ENCODE results near the gene SNAPC4. TPM values are rescaled to one million over a fixed set of nuclear protein-coding genes. Genes with fewer than 3 reads are reported as not detected.

Gene SNAPC4
- total and polyA plus RNA-seq, 2 experiments from 2014 or later = 6.3 to 10.5 TPM

DNA sequence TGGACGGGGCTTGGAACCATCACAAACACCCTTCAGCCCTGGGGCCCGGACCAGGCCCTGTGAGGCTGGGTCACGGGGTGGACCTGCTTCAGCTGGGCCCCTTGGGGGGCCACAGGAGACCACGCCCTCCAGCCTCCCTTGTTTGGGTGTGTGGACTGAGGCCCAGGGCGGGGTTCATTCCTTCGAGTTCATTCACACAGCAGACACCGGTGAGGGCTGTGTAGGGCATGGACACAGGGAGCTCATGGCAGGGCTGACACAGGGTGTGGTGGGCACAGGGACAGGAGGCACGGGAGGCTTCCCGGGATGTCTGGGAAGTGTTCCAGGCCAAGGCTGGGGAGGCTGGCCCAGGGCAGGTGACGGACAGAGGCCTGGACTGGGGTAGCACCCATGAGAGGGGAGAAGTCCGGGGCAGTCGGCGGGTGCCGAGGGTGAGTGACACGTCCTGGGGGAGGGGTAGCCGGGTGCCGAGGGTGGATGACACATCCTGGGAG lies 45.3 kb downstream of the SNAPC4 start:
- no peak overlapping the region for H2AFZ ChIP-seq
- H3K4me3 ChIP-seq = no peak overlapping the region
- H3K4me1 ChIP-seq (ENCODE audit: insufficient read depth) = peaks cover 12% of the 10 kb centered on the region
- WGBS (ENCODE audit: low lambda C conversion rate, missing lambda C conversion rate) = 66% methylated on average over 13 of the region's 17 CpGs
- H3K9me2 ChIP-seq (replicated peaks; ENCODE audit: insufficient read depth) = no peaks in the 10 kb centered on the region
- H3K27ac ChIP-seq = peak overlapping the region; percentile 63
- no peaks in the 10 kb centered on the region for H3K79me2 ChIP-seq
- H3K27me3 ChIP-seq = no peaks in the 10 kb centered on the region
- no peaks in the 10 kb centered on the region for H4K20me1 ChIP-seq (ENCODE audit: insufficient read depth, poor library complexity, severe bottlenecking)
- TF ChIP-seq, protein P1, sequence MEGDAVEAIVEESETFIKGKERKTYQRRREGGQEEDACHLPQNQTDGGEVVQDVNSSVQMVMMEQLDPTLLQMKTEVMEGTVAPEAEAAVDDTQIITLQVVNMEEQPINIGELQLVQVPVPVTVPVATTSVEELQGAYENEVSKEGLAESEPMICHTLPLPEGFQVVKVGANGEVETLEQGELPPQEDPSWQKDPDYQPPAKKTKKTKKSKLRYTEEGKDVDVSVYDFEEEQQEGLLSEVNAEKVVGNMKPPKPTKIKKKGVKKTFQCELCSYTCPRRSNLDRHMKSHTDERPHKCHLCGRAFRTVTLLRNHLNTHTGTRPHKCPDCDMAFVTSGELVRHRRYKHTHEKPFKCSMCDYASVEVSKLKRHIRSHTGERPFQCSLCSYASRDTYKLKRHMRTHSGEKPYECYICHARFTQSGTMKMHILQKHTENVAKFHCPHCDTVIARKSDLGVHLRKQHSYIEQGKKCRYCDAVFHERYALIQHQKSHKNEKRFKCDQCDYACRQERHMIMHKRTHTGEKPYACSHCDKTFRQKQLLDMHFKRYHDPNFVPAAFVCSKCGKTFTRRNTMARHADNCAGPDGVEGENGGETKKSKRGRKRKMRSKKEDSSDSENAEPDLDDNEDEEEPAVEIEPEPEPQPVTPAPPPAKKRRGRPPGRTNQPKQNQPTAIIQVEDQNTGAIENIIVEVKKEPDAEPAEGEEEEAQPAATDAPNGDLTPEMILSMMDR (IDR thresholded peaks at IDR 0.05; ENCODE audit: poor library complexity) = no peak
- TF ChIP-seq EZH2 (IDR thresholded peaks at IDR 0.05; ENCODE audit: borderline replicate concordance) (no peak), EZH2phosphoT487 (IDR thresholded peaks at IDR 0.05; ENCODE audit: low read depth, severe bottlenecking, unreplicated experiment) (no peak)
- no peaks in the 10 kb centered on the region for H3K36me3 ChIP-seq (replicated peaks; ENCODE audit: insufficient read depth, low read depth)
- peak; percentile 75 for DNase-seq (ENCODE audit: low spot score)
- H3K4me2 ChIP-seq = peak overlapping the region; percentile 43
- no peaks in the 10 kb centered on the region for H3K9me3 ChIP-seq (ENCODE audit: low read depth)

DNA sequence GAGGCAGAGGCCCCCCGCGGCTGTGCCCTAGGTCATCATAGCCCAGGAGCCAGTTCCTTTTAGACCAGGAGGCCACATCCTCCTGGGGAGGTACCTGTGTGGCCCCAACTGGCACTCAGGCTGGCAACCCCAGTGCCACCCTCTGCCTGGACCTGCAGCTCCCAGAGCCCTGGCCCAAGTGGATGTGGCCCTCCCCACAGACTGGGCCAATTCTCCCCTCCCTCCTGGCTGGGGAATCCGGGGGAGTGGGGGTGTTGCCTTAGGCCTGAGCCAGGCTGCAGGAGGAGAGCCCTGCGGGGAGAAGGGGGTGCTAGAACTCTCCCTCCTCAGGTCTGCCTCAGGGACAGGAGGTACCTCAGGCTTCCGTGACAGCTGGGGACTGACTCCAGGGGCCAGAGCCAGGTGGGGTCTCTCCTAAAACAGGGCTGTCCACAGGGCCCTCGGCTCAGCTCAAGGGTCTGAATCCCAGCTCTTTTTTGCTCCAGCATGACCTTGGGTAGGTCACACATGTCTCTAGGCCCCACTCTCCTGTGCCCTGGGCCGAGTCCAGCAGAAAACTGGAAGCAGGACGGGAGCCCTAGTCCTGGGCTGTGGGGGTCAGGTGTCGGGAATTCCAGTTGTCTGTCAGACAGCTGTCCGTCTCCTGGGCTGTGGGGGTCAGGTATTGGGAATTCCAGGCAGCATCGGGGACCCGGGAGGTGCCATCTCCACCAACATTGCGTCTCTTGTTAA lies 46.0 kb downstream of the SNAPC4 start:
- Histone ChIP-seq H3K27me3 (no peaks in the 10 kb centered on the region), H4K20me1 (ENCODE audit: insufficient read depth, poor library complexity, severe bottlenecking) (no peaks in the 10 kb centered on the region), H2AFZ (no peak overlapping the region), H3K27ac (peak overlapping the region; percentile 63), H3K9me2 (replicated peaks; ENCODE audit: insufficient read depth) (no peaks in the 10 kb centered on the region), H3K4me3 (no peak overlapping the region), H3K4me1 (ENCODE audit: insufficient read depth) (peaks cover 12% of the 10 kb centered on the region), H3K79me2 (no peaks in the 10 kb centered on the region), H3K4me2 (peak overlapping the region; percentile 43), H3K9me3 (ENCODE audit: low read depth) (no peaks in the 10 kb centered on the region), H3K36me3 (replicated peaks; ENCODE audit: insufficient read depth, low read depth) (no peaks in the 10 kb centered on the region)
- TF ChIP-seq EZH2phosphoT487 (IDR thresholded peaks at IDR 0.05; ENCODE audit: low read depth, severe bottlenecking, unreplicated experiment) (no peak), EZH2 (IDR thresholded peaks at IDR 0.05; ENCODE audit: borderline replicate concordance) (no peak)
- TF ChIP-seq, protein P1 (IDR thresholded peaks at IDR 0.05; ENCODE audit: poor library complexity) = no peak
- 88% methylated on average over 13 of the region's 13 CpGs for WGBS (ENCODE audit: low lambda C conversion rate, missing lambda C conversion rate)
- no peak for DNase-seq (ENCODE audit: low spot score)

DNA sequence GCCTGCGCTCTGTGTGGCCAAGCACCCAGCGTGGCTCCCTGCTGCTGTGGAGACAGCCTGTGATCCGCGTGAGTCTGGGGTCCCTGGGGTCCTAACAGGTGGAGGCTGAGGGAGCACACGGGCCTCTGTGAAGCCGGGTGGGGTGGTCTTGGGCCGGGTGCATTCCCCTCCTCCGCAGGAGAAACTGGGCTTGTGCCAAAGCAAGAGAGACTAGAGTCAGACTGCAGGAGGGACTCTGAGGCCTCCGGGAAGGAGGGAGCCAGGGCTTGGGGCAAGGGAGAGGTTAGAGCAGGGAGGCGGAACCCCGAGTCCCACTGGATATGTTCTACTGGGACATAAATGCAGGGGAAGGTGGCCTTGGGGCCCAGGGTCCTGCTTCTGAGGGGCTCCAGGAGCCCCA lies 46.9 kb downstream of the SNAPC4 start:
- H3K27ac ChIP-seq = no peak overlapping the region
- H3K36me3 ChIP-seq (replicated peaks; ENCODE audit: insufficient read depth, low read depth) = no peaks in the 10 kb centered on the region
- WGBS (ENCODE audit: low lambda C conversion rate, missing lambda C conversion rate) = 95% methylated on average over 10 of the region's 11 CpGs
- no peak overlapping the region for H3K4me2 ChIP-seq
- no peak for DNase-seq (ENCODE audit: low spot score)
- TF ChIP-seq, protein P1 (IDR thresholded peaks at IDR 0.05; ENCODE audit: poor library complexity) = no peak
- TF ChIP-seq EZH2phosphoT487 (IDR thresholded peaks at IDR 0.05; ENCODE audit: low read depth, severe bottlenecking, unreplicated experiment) = no peak
- no peak for TF ChIP-seq EZH2 (IDR thresholded peaks at IDR 0.05; ENCODE audit: borderline replicate concordance)
- H3K4me3 ChIP-seq = no peak overlapping the region
- peaks cover 12% of the 10 kb centered on the region for H3K4me1 ChIP-seq (ENCODE audit: insufficient read depth)
- H4K20me1 ChIP-seq (ENCODE audit: insufficient read depth, poor library complexity, severe bottlenecking) = no peaks in the 10 kb centered on the region
- no peaks in the 10 kb centered on the region for H3K79me2 ChIP-seq
- no peaks in the 10 kb centered on the region for H3K27me3 ChIP-seq
- no peaks in the 10 kb centered on the region for H3K9me3 ChIP-seq (ENCODE audit: low read depth)
- no peaks in the 10 kb centered on the region for H3K9me2 ChIP-seq (replicated peaks; ENCODE audit: insufficient read depth)
- H2AFZ ChIP-seq = no peak overlapping the region

Data from hepatocyte (in vitro differentiated cells).